ENCODE measurements around the gene OR8D2.

GRCh38 chr11:124307093-124307492, 12.9 kb downstream of the OR8D2 start:
- no peak for TF ChIP-seq CTCF (IDR thresholded peaks at IDR 0.05)
- TF ChIP-seq POLR2A (IDR thresholded peaks at IDR 0.05) = no peak

Measured in Peyer's patch (tissue), 4 donors.